GM21717 (cell line): ENCODE results near the gene KRT35.

Experiments used
- ATAC-seq: cut with Tn5 transposase; IDR thresholded peaks from one replicate; pipeline ENCODE4 v1.9.1; 2021; ENCODE audit warnings: mild to moderate bottlenecking, moderate library complexity; ENCODE audit not compliant: unreplicated experiment

Gene KRT35

GRCh38 chr17:41490000-41490990 is 9.3 kb upstream of the KRT35 start:
- no peak for ATAC-seq

GRCh38 chr17:41489531-41489930 is 8.6 kb upstream of the KRT35 start, which contains the start of gene KRT36:
TSS of gene KRT36 (minus strand) at chr17:41489910. CDS start at chr17:41489864, 46 bp downstream.
- ATAC-seq: no peak

DNA sequence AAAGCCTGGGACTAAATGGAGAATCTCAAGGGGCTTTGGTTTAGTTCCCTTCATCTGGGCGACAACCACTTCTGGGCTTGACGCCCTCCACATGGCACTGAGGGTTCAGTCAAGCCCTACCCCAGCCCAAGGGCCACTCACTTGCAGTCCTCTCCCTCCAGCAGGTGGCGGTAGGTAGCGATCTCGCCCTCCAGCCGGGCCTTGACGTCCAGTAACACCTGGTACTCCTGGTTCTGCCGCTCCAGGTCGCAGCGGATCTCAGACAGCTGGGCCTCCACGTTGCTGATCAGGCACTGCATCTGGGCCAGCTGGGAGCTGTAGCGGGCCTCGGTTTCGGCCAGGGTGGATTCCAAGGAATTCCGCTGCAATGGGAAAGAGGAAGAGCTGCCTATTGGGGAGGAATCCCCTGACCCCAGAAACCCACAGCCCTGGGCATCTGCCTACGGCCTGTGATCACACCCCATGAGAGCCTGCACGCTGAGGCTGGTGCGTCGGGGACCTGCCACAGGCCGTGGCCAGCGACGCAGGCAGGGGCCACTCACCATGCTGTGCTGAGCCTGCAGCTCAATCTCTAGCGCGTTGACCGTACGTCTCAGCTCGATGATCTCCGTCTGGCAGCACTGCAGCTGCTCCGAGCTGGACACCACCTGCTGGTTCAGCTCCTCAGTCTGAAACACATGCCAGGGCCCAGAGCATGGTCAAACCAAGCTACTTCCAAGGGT is 6.0 kb upstream of the KRT35 start:
- ATAC-seq: no peak

- no peak for ATAC-seq
Observed at GRCh38 chr17:41486316-41486715, 5.4 kb upstream of the KRT35 start.

DNA sequence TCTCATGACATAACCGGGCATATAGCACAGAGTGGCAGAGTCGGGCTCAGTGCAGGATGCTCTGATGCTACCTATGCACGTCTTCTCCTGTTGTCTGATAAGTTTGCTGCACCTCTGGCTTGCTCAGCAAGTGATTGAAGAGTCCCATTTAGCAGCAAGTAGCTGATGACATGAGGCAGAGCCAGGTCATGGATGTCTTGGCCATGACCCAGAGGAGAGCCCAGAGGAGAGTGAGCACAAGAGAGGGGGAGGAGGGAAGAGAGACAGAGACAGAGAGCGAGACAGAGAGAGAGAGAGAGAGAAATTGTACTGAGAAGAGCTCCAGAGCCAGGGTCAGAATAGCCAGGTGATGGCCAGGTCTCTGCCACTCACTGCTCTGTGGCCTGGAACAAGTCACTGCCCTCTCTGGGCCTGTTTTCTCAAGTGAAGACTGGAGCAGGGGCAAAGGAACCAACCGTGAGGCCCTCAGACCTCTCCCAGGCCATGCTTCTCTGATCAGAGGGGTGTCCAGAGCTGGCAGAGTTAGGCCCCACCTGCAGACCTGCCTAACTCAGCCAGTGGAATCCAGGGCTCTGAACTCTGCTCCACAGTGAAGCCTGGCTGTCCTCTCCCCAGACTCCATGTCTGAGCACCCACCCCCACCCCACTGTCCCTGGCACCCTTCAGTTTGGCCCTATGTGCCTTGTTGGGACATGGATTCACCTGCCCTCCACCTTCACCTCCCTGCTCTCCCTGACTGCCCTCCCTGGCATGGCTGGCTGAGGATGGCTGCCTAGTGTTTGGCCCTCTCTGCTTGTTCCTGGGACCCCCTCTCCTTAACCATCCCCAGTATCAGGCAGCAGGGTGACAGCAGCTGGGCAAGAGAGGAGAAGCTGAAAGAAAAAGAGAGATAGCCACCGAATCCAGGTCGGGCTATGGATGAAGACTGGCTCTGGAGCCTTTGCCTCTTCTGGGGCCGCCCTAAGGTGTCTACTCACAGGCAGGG is 4.3 kb upstream of the KRT35 start:
- no peak for ATAC-seq

- ATAC-seq: no peak
Observed at GRCh38 chr17:41483991-41484826, 3.3 kb upstream of the KRT35 start.

GRCh38 chr17:41483531-41483930 is 2.6 kb upstream of the KRT35 start:
- ATAC-seq: no peak

GRCh38 chr17:41480581-41480980 is 370 bp downstream of the KRT35 start:
- no peak for ATAC-seq

GRCh38 chr17:41480136-41480535 is 815 bp downstream of the KRT35 start:
- ATAC-seq: no peak

GRCh38 chr17:41478237-41478636 is 2.7 kb downstream of the KRT35 start:
- ATAC-seq: no peak

GRCh38 chr17:41476866-41477815 is 3.8 kb downstream of the KRT35 start:
- no peak for ATAC-seq

DNA sequence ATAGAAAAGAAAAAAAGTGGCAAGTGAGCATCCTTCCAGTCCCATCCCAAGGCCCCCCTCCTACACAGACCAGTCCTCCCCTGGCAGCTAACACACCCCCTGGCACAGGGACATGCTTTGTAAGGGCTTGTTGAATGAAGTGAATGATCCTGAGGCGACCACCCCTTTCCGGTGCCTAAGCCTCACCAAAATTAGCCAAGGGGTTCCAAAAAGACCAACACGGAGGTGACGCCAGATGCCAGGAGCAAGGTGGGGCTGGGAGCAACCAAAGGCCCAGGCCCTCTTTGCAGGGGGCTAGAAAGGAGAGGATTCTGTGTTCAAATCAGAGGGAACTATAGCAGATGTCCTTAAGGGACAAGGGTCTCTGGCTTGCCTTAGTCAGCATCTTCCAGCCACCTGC is 5.5 kb downstream of the KRT35 start:
- no peak for ATAC-seq

DNA sequence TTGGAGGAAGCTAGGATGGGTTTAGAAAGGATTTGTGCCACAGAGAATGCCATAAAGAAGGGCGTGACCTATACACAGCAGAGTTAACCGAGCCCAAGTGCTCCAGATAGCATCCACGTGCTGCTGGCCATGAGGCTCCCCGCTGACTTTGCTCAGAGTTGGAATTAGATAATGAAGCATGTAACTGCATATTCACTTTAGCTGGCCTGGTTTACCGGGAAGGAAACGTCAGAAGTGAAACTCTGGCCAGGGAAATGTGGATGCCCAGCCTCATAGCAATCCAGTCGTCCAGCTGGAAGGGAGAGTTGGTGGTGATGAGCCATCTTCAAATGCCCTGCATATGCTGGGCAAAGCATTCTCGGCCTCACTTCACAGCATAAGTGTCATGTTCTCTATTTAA is 6.1 kb downstream of the KRT35 start:
- ATAC-seq: no peak

GRCh38 chr17:41468346-41468745 is 12.6 kb downstream of the KRT35 start:
- no peak for ATAC-seq

DNA sequence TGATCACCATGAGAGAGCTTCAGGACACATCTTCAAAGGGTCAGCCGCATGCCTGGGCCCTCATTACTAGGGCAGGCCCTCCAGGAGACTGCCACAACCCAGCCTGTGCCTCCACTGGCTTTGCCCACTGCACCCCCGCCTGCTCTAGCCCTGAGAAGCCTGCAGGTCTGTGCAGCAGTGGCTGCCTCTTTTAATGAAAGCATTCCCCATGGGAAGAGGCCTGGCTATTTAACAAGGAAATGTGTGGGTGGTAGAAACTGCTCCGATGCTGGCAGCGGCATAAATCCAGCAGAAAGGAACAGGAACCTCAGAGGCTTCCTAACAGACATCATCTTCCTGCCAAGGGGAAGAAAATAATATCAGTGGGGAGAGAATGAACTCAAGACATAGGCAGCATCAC is 13.4 kb downstream of the KRT35 start:
- ATAC-seq: no peak

DNA sequence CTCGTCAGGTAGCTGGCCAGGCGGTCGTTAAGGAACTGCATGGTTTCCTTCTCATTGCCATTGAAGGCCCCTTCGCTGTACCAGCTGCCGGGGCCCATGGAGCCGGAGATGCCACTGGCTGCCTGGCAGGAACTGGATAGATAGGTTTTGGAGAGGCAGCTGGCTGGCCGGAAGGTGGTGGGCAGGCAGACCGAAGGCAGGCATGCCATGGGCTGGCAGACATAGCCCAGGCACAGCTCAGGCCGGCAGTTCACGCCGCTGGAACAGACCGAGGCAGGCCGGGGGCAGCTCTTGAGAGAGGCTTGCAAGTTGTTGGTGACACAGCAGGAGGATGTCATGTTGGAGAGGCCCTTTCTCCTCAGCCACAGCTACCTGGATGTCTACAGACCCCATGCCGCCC is 14.0 kb downstream of the KRT35 start, which contains the start of gene KRT32:
KRT32 (minus strand) TSS at position 399 of the 400 bp plus-strand sequence; CDS start at position 338, 61 bp downstream.
- no peak for ATAC-seq

GRCh38 chr17:41464682-41465081 is 16.3 kb downstream of the KRT35 start:
- ATAC-seq: no peak

DNA sequence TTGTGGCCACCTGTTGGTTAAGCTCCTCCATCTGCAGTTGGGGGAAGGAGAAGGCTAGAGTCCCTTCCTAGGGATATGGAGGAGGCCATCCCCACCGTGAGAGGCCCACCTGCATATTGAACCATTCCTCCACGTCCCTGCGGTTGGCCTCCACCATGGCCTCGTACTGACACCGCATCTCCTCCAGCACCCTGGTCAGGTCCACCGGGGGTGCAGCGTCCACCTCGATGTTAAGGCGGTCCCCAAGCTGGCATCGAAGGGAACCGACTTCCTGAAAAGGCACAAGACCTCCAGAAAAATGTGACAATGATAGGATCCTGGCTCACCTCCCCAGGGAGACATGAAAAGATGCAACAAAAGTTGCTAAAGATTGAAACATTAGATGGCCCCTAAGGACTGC is 16.8 kb downstream of the KRT35 start:
- no peak for ATAC-seq

DNA sequence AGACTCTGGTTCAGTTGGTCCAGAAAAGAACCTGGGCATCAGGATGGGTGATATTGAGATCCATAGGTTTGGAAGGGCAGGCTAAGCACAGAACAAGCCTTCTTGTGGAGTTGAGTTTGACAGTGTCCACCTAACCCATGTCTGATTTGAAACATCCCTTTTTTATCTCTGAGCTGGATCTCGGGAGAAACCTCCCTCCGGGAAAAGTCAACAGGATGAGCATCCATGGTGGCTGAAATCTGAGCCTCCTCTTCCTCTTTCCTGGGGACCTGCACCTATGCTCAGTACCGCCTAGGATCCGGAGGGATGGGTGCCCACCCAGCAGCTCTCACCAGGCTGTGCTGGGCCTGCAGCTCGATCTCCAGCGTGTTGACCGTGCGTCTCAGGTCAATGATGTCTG is 17.2 kb downstream of the KRT35 start:
- no peak for ATAC-seq
